Glomerular visceral epithelial cell (primary cell): ENCODE results near the gene CXCL1.
A peak's percentile ranks its signal among the peaks of the same experiment; 100 is the strongest.

Experiments
- DNase-seq: peaks from one replicate; pipeline ENCODE4 v3.0.0-alpha.2; 2016; ENCODE audit errors: extremely low spot score

The CXCL1 gene

DNA sequence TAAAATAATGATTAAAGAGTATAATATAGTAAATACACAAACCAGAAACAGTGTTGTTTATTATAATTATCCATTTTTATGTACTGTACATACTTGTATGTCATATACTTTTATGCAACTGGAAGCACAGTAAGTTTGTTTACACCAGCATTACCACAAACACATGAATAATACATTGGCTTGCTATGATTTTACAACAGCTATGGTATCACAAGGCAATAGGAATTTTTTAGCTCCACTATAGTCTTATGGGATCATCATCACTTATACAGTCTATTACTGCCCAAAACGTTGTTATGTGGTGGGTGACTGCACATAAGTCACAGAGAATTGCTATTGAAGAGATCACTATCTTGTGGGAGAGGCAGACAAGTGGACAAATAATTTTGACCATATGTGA lies 17.9 kb upstream of the CXCL1 start:
- DNase-seq = no peak

DNA sequence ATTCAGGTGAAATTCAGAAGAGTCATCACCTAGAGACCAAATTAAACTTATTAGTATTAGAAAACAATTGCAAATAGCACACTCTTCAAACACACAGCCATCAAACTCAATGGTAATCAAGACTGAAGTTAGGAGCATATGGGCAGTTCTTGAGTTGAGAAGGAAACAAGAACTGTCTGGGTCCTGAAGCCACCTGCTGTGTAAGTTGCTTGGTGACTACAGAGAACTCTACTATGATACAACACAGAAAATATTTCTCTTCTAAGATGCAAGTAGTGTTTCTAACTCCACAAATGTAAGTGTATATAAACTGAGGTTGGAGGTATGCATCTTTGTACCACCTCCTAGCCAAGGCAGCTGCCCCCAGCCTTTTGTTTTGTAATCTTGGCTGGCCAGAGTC lies 16.4 kb upstream of the CXCL1 start:
- DNase-seq = no peak

DNA sequence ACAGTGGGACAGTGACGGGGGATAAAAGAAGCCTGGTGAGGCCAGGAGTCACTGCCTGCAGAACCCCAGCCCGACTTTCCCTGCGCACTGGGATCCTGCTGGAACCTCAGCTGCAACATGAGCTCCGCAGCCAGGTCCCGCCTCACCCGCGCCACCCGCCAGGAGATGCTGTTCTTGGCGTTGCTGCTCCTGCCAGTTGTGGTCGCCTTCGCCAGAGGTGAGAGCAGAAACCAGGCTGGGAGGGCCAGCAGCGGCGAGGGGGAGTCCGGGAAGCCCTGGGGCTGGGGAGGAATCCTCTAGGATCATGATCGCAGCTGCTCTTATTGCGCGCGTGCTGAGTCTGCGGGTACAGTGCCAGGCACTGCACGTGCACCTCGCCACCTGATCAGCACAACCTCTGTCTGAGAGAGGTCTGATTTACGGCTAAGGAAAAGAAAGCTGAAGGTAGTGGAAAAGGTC lies 15.9 kb upstream of the CXCL1 start, which contains the start of gene PF4V1:
TSS of gene PF4V1 (plus strand) at position 51 of the 459 bp plus-strand sequence. CDS start at position 118, 67 bp downstream.
- DNase-seq = no peak

DNA sequence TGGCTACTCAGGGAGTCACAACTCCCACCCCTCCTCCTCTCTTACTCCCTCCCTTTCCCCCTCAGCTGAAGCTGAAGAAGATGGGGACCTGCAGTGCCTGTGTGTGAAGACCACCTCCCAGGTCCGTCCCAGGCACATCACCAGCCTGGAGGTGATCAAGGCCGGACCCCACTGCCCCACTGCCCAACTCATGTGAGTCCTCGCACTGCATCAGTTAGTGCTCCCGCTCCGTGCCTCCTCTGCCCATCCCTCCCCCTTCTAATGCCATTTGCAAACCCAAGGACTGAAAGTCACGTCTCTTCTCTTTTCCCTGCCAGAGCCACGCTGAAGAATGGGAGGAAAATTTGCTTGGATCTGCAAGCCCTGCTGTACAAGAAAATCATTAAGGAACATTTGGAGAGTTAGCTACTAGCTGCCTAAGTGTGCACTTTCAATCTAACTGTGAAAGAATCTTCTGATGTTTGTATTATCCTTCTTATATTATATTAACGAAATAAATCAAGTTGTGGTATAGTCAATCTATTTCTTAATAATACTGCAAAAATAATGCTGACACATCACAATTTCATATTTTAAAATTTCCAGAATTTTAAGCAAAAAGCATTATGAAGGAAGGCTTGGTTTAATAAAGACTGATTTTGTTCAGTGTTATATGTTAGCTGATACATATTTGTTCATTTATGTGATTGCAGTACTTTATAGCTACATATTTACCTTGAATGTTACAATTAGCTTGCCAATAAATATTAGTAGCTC lies 15.3 kb upstream of the CXCL1 start:
- DNase-seq = no peak

DNA sequence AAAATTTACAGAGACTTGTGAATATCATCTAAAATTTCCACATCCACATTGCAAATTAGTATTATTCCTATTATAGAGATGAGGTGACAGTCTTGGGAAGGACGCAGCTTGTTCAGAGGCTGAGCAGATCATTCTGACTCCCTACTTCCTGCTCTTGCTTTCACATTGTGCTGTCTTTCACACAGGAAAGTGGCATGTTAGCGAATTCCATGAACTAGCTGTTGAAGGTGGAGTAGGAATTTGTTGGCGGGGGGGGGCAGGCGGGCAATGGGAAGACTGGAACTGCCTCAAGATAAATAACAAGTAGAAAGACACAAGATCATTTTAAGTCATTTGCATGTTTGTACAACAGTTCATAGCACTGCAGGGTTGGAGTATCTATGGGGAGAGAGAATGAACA lies 13.8 kb upstream of the CXCL1 start:
- DNase-seq = no peak

DNA sequence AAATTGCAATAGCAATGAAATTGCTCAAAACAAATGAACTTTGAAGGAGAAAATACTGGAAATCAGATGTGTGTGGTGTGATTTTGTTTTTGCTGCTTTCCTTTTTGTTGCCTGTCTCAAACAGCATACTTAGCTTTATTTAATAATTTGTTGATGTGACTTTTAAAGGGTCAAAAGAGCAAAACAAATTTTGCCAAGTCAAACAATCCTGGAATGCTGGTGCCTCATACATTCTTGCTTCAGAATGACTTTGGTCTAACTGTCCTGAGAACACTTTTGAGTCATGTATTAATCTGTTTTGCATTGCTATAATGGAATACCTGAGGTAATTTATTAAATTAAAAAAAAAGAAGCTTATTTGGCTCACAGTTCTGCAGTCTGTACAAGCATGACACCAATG lies 12.7 kb upstream of the CXCL1 start:
- peak; percentile 29 for DNase-seq

DNA sequence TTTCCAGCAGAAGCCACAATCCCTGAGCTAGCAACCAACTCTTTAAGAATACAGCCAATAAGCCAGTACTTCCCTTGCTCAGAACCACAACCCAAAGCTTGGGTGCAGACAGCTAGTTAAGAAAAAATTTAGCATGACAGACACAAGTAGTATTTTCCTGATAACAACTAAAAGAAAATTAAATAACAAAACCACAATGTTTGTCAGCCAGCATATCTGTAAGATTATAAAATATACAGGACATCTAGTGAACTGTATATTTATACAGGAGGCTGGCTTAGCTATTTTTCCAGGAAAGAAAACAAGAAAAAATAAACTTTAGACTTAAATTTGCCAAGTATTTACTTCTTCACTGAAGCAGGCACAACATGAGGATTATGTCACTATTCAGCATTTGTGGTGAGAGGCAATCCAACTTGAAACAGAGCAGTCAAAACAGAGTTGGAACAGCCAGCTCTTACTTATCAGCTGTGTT lies 9.5 kb upstream of the CXCL1 start:
- peak; percentile 41 for DNase-seq

DNA sequence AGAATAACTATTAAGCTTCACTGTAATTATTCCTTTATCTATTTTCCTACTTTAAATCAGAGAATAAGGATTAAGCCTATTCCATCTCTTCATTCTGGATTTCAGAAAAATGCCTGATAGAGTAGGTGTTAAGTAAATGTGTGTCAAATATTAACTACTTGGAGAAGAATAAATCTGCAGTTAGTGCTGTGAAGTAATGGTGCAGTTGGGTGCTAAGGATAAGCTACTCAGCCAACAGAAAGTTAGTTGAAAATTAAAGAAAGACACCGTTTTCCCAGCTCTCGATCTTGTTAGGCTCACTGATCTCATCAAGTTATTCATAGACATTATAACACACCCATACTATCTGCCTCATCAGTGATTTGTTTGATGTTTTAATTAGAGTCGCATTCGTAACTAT lies 9.0 kb upstream of the CXCL1 start:
- DNase-seq = peak; percentile 39

DNA sequence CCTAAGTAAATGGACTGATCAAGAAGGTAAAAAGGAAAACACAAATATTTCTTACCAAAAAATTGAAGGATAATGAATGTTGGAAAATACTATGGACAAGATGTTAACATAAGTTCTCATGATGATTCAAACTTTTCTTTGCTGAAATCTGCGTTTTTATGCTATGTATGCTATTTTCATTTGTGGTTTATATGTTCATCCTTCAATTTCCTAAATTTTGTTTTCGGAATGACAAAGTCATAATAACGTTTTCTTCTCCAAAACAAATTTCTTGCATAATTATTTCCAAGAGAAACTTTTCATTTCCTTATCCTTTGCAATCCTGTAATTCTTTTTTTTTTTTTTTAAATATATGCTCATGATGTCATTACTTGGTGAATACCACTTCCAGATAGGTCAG lies 8.3 kb upstream of the CXCL1 start:
- DNase-seq = no peak

DNA sequence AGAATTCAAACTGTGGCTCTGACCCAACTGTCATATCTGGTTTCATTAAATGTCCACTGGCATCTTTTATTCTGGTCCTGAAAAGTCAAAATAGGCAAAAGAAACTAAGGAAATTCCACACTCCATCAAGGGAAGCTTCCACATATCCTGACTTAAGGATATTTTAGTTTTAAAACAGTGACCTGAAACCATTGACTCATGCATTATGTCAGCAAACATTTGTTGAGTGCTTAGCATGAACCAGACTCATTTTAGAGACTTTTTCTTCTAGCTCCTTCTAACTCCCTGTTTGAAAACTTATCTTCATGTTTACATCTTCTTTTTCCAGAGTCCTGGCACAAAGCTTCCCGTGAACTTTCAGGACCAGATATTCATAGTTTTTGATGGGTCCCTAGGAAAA lies 6.9 kb upstream of the CXCL1 start:
- no peak for DNase-seq

DNA sequence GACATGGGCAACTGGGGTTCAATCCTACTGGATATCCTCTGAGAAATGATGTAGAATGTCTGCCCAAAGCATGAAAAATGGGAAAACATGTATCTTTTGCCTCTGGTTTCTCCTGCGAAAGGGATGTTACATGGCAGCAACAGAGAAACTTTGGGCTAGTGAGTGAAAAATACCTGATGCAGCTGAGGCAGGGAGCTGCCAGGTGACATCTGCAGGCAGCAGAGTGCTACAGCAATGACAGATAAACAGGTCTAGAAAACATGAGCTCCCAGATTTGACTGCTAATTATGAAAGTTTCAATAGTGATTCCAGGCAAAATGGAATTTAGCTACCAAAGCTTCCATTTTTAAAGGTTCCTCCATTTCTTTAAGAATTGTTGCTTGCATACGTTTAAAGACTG lies 4.8 kb upstream of the CXCL1 start:
- peak; percentile 56 for DNase-seq

DNA sequence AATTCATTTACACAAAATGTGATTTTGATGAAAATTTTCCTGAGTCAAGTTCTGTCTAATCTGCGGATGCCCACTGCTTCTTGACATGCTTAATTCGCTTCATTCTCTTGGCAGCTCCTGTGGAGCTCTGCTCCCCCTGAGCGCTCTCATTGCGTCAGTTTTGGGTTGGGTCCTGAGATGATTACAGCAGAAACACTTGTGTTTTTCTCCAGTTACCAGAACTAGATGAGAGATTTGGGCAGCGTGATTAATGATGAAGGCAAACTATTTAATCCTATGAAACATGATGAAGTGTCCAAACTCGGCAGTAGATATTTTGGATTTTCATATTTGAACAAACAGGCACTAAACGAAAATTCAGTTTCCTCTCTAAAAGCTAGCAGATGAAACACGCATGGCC lies 4.2 kb upstream of the CXCL1 start:
- no peak for DNase-seq

DNA sequence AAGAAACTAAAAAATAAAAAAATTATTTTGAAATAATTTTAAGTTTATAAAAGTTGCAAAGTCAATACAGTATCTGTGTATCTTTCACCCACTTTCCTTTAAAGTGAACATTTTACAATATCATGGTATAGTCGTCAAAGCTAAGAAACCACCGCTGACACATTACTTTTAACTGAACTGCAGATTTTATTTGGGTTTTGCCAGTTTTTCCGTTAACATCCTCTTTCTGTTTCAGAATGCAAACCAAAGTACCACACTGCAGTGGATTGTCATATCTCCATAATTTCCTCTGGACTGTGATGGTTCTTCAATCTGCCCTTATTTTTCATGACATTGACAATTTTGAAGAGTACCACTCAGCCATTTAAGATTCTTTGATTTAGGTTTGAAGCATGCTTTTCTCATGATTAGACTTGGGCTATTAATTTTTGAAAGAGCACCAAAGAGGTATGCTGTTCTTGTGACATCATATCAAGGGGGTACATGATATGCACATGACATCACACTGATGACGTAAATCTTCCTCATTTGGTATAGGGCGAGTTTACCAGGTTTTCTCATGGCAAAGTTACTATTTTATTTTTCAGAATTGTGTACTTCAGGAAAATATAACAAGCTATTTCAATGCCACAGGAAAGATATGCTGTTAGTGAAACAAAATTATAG lies 3.6 kb upstream of the CXCL1 start:
- no peak for DNase-seq

DNA sequence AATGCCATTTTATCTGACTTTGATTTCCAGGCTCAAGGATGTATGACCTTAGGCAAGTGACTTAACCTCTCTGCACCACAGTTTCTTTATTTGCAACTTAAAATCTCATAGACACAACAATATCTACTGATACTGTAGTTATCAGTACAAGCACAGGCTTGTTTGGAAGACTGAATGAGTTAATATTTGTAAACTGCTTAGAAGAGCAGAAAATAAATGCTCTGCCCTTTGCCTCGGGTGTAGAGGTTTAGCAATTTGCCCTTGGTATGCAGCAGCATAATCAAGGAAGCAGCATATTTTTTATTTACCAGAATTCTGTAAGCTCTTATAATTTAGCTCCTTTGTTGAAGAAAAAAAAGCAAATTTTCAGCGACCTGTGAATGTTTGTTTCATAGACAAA lies 2.9 kb upstream of the CXCL1 start:
- no peak for DNase-seq

DNA sequence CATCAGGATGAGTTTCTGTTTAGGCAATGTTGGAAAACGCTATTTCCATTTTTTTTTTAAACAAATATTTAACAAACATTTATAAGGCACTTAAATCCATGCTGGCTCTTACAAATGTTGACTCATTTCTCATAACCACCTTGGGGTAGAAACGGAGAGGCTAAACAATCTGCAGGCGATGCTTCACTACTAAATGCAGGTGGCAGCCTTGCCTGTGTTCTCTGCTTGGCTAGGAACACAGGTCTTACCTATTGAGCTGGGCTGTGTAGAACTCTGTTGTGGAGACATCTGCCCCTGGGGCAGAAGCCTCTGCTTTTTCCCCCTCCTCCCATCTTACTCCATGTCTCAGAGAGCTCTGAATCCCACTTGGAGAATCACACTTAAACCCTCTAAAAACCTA lies 1.4 kb upstream of the CXCL1 start:
- DNase-seq = peak; percentile 71

DNA sequence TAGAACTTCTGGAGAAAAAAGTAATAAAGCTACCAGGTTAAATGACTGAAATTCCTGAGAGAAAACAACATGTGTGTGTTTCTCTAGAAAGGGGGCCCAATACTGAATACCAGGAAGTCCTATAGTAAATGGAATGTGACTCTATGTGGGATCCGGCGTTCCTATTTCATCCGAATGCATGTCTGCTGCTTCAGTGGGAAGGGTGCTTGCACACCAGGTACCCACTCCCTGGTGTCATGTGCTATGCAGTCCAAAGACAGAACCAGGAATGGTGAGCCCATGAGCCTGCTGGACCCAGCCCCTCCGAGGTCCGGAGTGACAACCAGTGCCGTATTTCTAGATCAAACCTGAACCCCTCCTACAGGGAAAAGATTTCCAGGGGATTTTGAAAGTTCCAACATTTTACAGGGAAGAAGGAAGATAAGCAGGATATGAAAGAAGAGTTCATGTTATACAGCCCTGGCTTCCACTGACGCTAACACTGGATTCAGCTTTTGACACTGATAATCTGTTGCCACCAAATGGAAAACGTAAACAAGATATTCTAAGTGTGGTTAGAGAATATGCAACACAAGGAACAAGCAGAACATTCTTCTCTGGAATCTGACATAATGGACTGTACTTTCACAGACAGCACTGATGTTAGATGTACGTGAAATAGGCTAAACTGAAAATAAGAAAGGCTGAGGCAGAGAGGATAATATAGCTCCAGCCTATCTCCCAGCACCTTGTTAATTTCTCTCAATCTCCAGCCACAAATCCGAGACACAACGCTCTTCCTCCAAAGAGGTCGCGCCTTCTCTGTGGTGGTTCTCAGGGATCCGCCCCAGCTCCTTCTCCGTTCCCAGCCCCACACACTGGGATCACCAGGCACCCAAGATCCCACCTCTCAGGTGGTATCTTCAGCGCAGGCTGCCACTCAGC lies 725 bp upstream of the CXCL1 start:
- peak; percentile 9 for DNase-seq

DNA sequence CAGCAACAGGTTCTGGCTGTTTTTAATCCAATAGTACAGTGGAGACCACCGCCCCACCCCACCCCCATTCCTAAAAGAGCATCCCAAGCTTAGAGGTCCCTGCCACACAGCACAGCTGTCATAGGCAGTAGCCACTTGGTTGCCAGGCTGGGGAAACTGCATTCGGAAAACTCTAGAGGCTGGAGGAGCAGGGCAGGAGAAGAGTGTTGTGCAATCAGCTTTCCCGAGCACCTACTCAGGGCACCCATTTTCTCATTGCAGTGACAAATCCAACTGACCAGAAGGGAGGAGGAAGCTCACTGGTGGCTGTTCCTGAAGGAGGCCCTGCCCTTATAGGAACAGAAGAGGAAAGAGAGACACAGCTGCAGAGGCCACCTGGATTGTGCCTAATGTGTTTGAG lies 1.1 kb downstream of the CXCL1 start:
- DNase-seq = peak; percentile 63

DNA sequence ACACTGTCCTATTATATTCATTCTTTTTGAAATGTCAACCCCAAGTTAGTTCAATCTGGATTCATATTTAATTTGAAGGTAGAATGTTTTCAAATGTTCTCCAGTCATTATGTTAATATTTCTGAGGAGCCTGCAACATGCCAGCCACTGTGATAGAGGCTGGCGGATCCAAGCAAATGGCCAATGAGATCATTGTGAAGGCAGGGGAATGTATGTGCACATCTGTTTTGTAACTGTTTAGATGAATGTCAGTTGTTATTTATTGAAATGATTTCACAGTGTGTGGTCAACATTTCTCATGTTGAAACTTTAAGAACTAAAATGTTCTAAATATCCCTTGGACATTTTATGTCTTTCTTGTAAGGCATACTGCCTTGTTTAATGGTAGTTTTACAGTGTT lies 1.6 kb downstream of the CXCL1 start:
- DNase-seq = peak; percentile 38

DNA sequence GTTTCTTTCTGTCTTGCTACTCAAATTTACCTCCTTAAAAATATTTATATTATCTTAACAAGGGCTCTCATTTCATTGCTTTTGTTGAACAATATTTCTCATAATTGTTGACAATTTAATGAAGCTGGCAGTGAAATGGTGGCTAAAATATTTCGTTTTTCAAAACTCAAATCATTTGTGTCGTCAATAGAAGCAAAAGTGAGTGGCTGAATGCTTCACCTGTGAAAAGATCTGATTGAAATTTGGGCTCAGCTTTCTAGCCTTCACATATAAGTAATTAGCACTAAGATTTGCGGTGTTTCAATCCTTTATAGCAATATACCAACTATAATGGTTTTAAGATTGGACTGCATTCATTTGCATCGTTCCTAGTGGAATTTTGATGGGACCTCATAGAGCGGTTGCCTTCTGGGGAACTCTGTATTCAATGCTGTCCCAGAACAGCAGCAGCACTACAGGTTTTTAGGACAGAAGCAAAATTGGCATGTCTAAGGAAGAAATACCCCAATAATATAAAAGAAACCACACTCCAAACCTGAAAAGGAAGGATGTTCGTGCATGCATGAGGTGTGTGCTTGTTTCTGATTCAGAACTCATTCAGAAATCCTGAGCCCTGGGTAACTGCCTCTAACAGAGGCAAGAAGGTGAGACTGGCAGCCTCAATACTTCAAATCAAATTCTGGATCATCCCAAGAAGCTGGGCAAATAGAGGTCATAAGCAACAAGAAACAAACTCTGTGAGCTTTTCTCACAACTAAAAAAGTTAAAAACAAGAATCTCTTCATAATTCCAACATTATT lies 2.5 kb downstream of the CXCL1 start:
- peak; percentile 62 for DNase-seq

DNA sequence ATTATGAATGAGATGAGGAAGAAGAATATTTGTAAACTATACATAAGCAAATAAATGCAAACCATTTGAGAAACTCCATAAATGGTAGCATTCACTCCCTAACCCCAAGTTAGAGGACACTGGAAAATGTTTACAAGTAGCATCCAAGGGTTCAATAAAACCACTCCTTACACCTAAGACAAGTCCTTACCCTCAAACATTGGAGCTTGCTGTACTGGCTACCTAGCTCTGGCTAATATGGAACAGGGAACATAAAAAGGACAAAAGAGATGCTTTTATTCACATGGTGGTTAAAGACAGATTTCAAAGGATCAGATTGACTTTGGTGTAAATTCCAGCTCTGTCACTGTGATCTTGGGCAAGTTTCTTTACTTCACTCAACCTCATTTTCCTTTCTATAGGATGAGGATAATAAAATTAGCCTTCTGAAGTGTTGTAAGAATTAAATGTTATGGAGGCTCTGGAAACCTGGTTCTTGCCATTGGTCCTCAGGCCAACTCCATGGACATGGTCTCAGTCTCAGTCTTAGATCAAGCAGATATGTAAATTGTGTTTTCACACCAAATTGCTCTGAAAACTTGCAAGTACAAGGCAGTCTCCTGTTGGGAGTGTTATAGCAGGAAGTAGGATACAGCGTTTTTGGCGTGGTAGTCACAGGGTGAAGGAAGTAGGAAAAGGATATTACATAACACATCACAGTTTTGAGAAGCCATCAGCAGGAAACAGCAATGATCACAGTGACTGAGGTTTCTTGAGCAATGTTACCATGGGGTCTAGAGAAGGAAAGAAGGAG lies 3.3 kb downstream of the CXCL1 start:
- DNase-seq = peak; percentile 62

DNA sequence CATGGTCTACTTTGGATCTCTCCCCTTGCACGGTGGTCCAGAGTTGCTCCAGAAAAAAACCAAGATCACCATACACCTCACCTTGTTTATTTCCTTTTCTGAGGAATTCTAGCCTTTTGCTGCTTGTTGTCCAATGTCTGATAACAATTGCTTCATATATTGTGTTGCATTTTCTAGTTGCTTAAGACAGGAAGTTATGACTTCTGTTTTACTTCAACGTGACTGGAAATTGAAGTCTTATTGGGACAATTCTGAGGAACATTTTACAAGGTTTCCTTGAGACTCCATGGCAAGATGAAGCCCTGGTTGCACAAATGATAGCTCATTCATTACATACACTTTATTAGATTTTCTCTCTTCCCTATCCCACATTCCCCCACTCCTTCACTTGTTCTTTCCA lies 5.2 kb downstream of the CXCL1 start:
- no peak for DNase-seq
